ENCODE measurements around the gene ABI1. TPM values are rescaled to one million over a fixed set of nuclear protein-coding genes. Genes with fewer than 3 reads are reported as not detected.

Gene ABI1
- total RNA-seq, 6 experiments from 2014 or later = 13.4 to 25.3 (median 17.4) TPM

- Histone ChIP-seq H3K9me3 (no peaks in the 10 kb centered on the region), H3K27ac (no peak overlapping the region), H3K4me3 (no peak overlapping the region), H3K4me1 (peaks cover 0 to 22% (median 5%) of the 10 kb centered on the region in 4 donors), H3K27me3 (no peaks in the 10 kb centered on the region), H3K36me3 (peaks cover 0 to 9% (median 0%) of the 10 kb centered on the region in 4 donors)
- ATAC-seq (no peak), DNase-seq (no peak)
- intact Hi-C loops (cut with DNase I) = no loop called here
- 67% methylated on average over 6 of the region's 6 CpGs for WGBS (ENCODE audit: insufficient coverage, low coverage, low lambda C conversion rate, missing lambda C conversion rate)
- TF ChIP-seq POLR2A (IDR thresholded peaks at IDR 0.05) = no peak
- TF ChIP-seq CTCF (IDR thresholded peaks at IDR 0.05) = no peak
Observed at GRCh38 chr10:26739071-26739631, 121.6 kb downstream of the ABI1 start.

DNA sequence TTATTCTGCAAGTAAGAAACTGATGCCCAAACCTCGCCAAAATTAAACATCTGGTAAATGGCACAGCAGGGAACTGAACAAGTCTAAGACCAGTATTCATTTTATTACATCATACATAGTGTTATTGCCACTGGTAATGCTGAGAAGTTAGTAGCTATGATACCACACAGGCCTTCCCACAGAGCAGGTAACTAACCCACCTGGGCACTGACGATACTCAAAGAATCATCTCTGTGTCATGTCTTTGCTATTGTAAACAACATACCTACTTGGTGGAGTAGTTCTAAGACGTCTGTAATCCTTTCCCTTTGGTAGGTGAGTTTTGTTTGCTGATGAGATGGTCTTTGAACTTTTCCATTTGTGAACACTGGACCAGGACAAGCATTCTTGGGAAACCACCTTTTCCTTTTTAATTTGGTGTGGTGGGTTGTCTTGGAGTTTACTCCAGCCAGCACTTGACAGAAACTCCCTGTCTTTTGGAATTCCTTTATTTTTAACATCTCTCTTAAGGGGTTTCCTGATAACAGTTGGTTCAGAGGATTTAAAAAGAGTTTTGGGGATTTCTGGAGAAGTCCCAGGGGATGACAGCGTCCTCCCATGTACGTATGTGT is 122.4 kb downstream of the ABI1 start:
- peak in 1 of 4 donors; percentile 34 for ATAC-seq
- H3K4me1 ChIP-seq = peaks cover 0 to 28% (median 8%) of the 10 kb centered on the region in 4 donors
- H3K36me3 ChIP-seq = peaks cover 0 to 9% (median 0%) of the 10 kb centered on the region in 4 donors
- no peak overlapping the region for H3K4me3 ChIP-seq
- peak overlapping the region in 2 of 3 donors; percentile 5 to 6 for H3K27ac ChIP-seq
- no peak for DNase-seq
- no peaks in the 10 kb centered on the region for H3K9me3 ChIP-seq
- H3K27me3 ChIP-seq = no peaks in the 10 kb centered on the region
- intact Hi-C loops (cut with DNase I) = no loop called here
- 79% methylated on average over 5 of the region's 5 CpGs for WGBS (ENCODE audit: insufficient coverage, low coverage, low lambda C conversion rate, missing lambda C conversion rate)
- no peak for TF ChIP-seq CTCF (IDR thresholded peaks at IDR 0.05)
- no peak for TF ChIP-seq POLR2A (IDR thresholded peaks at IDR 0.05)

GRCh38 chr10:26737730-26738129 is 123.0 kb downstream of the ABI1 start:
- H3K4me1 ChIP-seq = peaks cover 0 to 28% (median 8%) of the 10 kb centered on the region in 4 donors
- peak overlapping the region in 2 of 3 donors; percentile 5 to 6 for H3K27ac ChIP-seq
- H3K4me3 ChIP-seq = no peak overlapping the region
- DNase-seq (no peak), ATAC-seq (peak in 2 of 4 donors; percentile 24 to 35)
- 29% methylated on average over 1 of the region's 1 CpG for WGBS (ENCODE audit: insufficient coverage, low coverage, low lambda C conversion rate, missing lambda C conversion rate)
- H3K27me3 ChIP-seq = no peaks in the 10 kb centered on the region
- H3K9me3 ChIP-seq = no peaks in the 10 kb centered on the region
- H3K36me3 ChIP-seq = peaks cover 0 to 4% (median 0%) of the 10 kb centered on the region in 4 donors
- no peak for TF ChIP-seq POLR2A (IDR thresholded peaks at IDR 0.05)
- TF ChIP-seq CTCF (IDR thresholded peaks at IDR 0.05) = no peak
- intact Hi-C loops (cut with DNase I) = no loop called here

DNA sequence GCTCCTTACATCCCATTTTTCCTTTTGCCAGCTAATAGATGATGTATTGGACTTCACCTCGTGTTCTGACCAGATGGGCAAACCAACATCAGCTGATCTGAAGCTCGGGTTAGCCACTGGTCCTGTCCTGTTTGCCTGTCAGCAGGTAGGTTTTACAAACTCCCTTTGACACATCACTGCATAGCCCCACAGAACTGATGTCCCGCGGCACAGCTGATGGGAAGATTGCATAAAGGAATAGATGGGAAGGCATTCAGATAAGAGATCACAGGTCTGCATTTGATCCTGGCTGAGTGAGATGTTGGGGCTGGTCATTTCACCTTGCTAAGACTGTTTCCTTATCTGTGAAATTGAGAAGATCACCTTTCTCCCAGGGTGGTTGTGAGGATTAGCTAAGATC is 125.3 kb downstream of the ABI1 start:
- 93% methylated on average over 3 of the region's 4 CpGs for WGBS (ENCODE audit: insufficient coverage, low coverage, low lambda C conversion rate, missing lambda C conversion rate)
- DNase-seq (no peak), ATAC-seq (no peak)
- Histone ChIP-seq H3K36me3 (no peaks in the 10 kb centered on the region), H3K27ac (no peak overlapping the region), H3K4me3 (no peak overlapping the region), H3K9me3 (no peaks in the 10 kb centered on the region), H3K4me1 (peaks cover 0 to 28% (median 8%) of the 10 kb centered on the region in 4 donors), H3K27me3 (no peaks in the 10 kb centered on the region)
- intact Hi-C loops (cut with DNase I) = no loop called here
- TF ChIP-seq POLR2A (IDR thresholded peaks at IDR 0.05) = no peak
- TF ChIP-seq CTCF (IDR thresholded peaks at IDR 0.05) = no peak
